ENCODE results near the gene KBTBD12.

- TF ChIP-seq CTCF (IDR thresholded peaks at IDR 0.05) (no peak), POLR2AphosphoS5 (IDR thresholded peaks at IDR 0.05) (no peak), POLR2A (IDR thresholded peaks at IDR 0.05) (no peak)
Observed at GRCh38 chr3:127981097-127981496, 66.1 kb downstream of the KBTBD12 start.

Measured in transverse colon (tissue), 4 donors.